ENCODE results near the gene PKP4. TPM values are rescaled to one million over a fixed set of nuclear protein-coding genes. Genes with fewer than 3 reads are reported as not detected.

Gene PKP4
- total RNA-seq, 3 donors from 2014 or later, result 41.6 to 59.1 (median 51.1) TPM

DNA sequence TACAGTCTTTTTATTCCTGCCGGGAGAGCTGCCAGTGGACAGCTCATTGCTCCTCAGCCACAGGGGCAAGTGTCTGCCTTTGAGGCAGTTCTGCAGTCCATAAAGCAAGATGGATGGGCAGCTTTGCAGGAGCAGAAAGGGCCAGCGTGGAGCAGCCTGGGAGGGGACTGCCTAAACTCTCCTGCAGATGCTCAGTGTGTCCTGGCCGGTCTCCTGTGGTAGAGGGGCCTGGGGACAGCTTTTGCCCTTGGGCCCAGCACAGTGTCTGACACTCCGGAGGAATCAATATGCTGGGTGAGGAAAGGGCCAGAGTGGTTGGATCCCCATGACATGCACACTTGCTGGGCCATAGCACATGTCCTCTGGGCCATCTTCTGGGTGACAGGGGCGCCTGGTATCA, 272.7 kb downstream of the PKP4 start:
- no peaks in the 10 kb centered on the region for H3K9me3 ChIP-seq
- DNase-seq (no peak), ATAC-seq (no peak)
- TF ChIP-seq, protein P1, sequence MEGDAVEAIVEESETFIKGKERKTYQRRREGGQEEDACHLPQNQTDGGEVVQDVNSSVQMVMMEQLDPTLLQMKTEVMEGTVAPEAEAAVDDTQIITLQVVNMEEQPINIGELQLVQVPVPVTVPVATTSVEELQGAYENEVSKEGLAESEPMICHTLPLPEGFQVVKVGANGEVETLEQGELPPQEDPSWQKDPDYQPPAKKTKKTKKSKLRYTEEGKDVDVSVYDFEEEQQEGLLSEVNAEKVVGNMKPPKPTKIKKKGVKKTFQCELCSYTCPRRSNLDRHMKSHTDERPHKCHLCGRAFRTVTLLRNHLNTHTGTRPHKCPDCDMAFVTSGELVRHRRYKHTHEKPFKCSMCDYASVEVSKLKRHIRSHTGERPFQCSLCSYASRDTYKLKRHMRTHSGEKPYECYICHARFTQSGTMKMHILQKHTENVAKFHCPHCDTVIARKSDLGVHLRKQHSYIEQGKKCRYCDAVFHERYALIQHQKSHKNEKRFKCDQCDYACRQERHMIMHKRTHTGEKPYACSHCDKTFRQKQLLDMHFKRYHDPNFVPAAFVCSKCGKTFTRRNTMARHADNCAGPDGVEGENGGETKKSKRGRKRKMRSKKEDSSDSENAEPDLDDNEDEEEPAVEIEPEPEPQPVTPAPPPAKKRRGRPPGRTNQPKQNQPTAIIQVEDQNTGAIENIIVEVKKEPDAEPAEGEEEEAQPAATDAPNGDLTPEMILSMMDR (IDR thresholded peaks at IDR 0.05), result no peak
- intact Hi-C loops (cut with DNase I, micrococcal nuclease), result no loop called here
- H3K4me3 ChIP-seq, result no peak overlapping the region
- H3K4me1 ChIP-seq (ENCODE audit: low read depth), result no peaks in the 10 kb centered on the region
- no peaks in the 10 kb centered on the region for H3K36me3 ChIP-seq (ENCODE audit: low read depth)

DNA sequence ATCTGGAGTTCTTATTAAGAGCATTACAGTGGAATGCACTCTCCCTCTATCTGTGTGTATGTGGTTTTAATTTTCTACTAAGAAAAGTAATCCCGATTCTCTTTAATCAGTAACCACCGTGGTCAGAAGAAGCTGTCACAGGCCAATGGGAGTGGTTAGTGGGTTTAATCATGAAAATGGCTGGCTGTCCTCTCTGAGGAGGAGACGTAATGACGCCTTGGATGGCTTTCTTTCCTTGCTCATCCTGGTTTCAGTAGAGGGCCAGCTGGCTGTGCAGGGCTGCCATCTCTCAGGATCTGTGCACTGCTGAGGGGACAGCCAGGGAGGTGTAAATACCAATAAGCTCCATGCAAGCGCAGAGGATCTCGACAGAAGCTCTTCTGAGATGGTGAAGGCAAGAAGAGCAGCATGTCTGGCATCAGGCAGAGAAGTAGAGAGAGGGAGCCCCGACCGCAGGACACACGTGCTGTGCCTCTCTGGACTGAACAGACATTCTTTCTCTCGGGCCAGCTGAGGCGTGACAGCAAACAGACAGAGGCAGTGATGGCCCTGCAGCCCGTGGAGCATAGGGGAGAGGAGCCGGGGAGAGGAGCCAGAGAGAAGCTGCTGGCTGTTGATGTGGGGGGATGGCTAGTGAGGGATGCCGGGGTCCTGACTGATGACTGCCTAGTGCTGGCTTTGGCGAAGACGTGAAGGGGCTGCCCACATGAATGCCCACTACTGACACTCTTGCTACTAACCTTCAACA, 273.3 kb downstream of the PKP4 start:
- intact Hi-C loops (cut with DNase I, micrococcal nuclease), result no loop called here
- Histone ChIP-seq H3K4me1 (ENCODE audit: low read depth) (no peaks in the 10 kb centered on the region), H3K4me3 (no peak overlapping the region), H3K9me3 (no peaks in the 10 kb centered on the region), H3K36me3 (ENCODE audit: low read depth) (no peaks in the 10 kb centered on the region)
- DNase-seq, result no peak
- TF ChIP-seq, protein P1 (IDR thresholded peaks at IDR 0.05), result no peak
- no peak for ATAC-seq

DNA sequence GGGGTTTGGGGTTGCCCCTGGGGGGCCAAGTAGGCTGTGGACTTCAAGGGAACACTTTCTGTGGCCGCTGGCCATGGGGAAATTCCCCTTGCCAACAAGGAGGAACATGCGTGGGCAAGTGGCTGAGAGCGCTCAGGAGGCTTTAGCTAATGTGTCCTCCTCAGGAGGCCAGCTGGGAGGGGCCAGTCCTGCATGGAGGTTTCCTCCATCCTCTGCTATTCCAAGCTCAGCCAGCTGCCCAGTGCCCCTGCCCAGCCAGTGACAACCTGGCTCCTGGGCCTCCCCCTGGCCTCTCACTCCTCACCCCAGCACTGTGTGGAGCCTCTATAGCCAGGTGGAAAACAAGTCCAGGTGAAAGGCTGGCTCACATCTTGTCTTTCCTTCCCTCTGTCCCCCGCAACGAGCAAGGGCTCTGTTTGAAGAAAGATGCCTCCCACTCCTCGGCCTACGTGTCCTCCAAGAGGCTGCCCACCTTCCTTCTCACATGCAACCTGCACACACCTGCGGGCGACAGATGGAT, 273.9 kb downstream of the PKP4 start:
- intact Hi-C loops (cut with DNase I, micrococcal nuclease), result no loop called here
- Histone ChIP-seq H3K36me3 (ENCODE audit: low read depth) (no peaks in the 10 kb centered on the region), H3K4me1 (ENCODE audit: low read depth) (no peaks in the 10 kb centered on the region), H3K9me3 (no peaks in the 10 kb centered on the region), H3K4me3 (no peak overlapping the region)
- TF ChIP-seq, protein P1 (IDR thresholded peaks at IDR 0.05), result no peak
- no peak for DNase-seq
- no peak for ATAC-seq

GRCh38 chr2:158731386-158731785, 274.6 kb downstream of the PKP4 start:
- intact Hi-C loops (cut with DNase I, micrococcal nuclease), result no loop called here
- DNase-seq (no peak), ATAC-seq (no peak)
- no peaks in the 10 kb centered on the region for H3K9me3 ChIP-seq
- no peaks in the 10 kb centered on the region for H3K4me1 ChIP-seq (ENCODE audit: low read depth)
- no peaks in the 10 kb centered on the region for H3K36me3 ChIP-seq (ENCODE audit: low read depth)
- no peak overlapping the region for H3K4me3 ChIP-seq
- TF ChIP-seq, protein P1 (IDR thresholded peaks at IDR 0.05), result no peak

Other genes with a start within 250 kb of the PKP4 start
- under 1 TPM in 2 of 3 donors, not detected in 1; 0.20 to 0.38 TPM for gene CCDC148, start 199 bp upstream of the PKP4 start, total RNA-seq

All from mucosa of descending colon (tissue), 3 donors.